OCI-LY7 (cell line): ENCODE data around the gene LGALS13. TPM values are rescaled to one million over a fixed set of nuclear protein-coding genes. Genes with fewer than 3 reads are reported as not detected.

ENCODE experiments used
- BruUV-seq: library from RNA; stranded (reverse); fragments of 400-500 nt; replicated peaks from 2 replicates; lab custom pipeline; 2021; lab: Mats Ljungman, UMichigan
- CTCF ChIA-PET: fragments of 300-600 bp; sonication (Branson Sonifier 250); formaldehyde crosslinking; loops from one replicate; lab custom pipeline; 2022; ENCODE audit warnings: antibody characterized with exemption; ENCODE audit not compliant: unreplicated experiment; lab: Charles Lee
- POLR2A ChIA-PET: fragments of 300-600 bp; sonication (Branson Sonifier 250); formaldehyde crosslinking; loops from one replicate; lab custom pipeline; 2022; ENCODE audit warnings: antibody characterized with exemption; lab: Charles Lee
- DNase-seq: peaks from one replicate; pipeline ENCODE4 v3.0.0-alpha.2; 2015; ENCODE audit warnings: low spot score
- H2AFZ ChIP-seq: fragments of 200-600 bp; sonication (generic), shearing (Covaris generic); 2 replicates; pipeline ENCODE4 v1.6.1; 2014; ENCODE audit warnings: mild to moderate bottlenecking, antibody characterized with exemption, low read length, moderate library complexity
- H3K27ac ChIP-seq: fragments of 200-600 bp; sonication (generic); 2 replicates; pipeline ENCODE4 v1.5.1; 2014; ENCODE audit warnings: mixed run types, low read depth, mild to moderate bottlenecking, moderate library complexity, low read length, inconsistent platforms; ENCODE audit not compliant: poor library complexity, severe bottlenecking
- H3K36me3 ChIP-seq: fragments of 200-600 bp; sonication (generic); 2 replicates; pipeline ENCODE4 v1.6.1; 2014; ENCODE audit warnings: mild to moderate bottlenecking, antibody characterized with exemption, low read length, moderate library complexity, mixed read lengths; ENCODE audit not compliant: insufficient read depth
- H3K4me1 ChIP-seq: fragments of 200-600 bp; sonication (generic); 2 replicates; pipeline ENCODE4 v1.5.1; 2014; ENCODE audit warnings: mild to moderate bottlenecking, low read length; ENCODE audit not compliant: insufficient read depth, poor library complexity, severe bottlenecking
- H3K4me2 ChIP-seq: fragments of 200-600 bp; sonication (generic); 2 replicates; pipeline ENCODE4 v1.6.1; 2014; ENCODE audit warnings: mild to moderate bottlenecking, low read length
- H3K4me3 ChIP-seq: fragments of 200-600 bp; sonication (generic); 2 replicates; pipeline ENCODE4 v1.5.1; 2014; ENCODE audit warnings: mild to moderate bottlenecking, low read depth, low read length; ENCODE audit not compliant: poor library complexity, severe bottlenecking
- H3K79me2 ChIP-seq: fragments of 200-600 bp; sonication (generic); 2 replicates; pipeline ENCODE4 v1.6.1; 2016; ENCODE audit warnings: low read depth, mild to moderate bottlenecking, low read length, moderate library complexity, mixed read lengths; ENCODE audit not compliant: insufficient read depth
- H3K9me2 ChIP-seq: fragments of 200-600 bp; sonication (generic); 2 replicates; pipeline ENCODE4 v1.6.1; 2016; ENCODE audit warnings: mild to moderate bottlenecking, low read length, mixed read lengths; ENCODE audit not compliant: insufficient read depth
- H3K9me3 ChIP-seq: fragments of 200-600 bp; sonication (generic); 2 replicates; pipeline ENCODE4 v1.6.1; 2014; ENCODE audit warnings: mild to moderate bottlenecking, mixed run types, low read length, mixed read lengths
- H4K20me1 ChIP-seq: fragments of 200-600 bp; sonication (generic); 2 replicates; pipeline ENCODE4 v1.6.1; 2014; ENCODE audit warnings: mild to moderate bottlenecking, antibody characterized with exemption, low read length, moderate library complexity, mixed read lengths; ENCODE audit not compliant: insufficient read depth
- CTCF ChIP-seq: fragments of 200-600 bp; sonication (generic); conservative IDR thresholded peaks from 2 replicates; pipeline ENCODE4 v1.5.1; 2014; ENCODE audit warnings: mild to moderate bottlenecking, antibody characterized with exemption, low read length, moderate library complexity, mixed read lengths
- EZH2phosphoT487 ChIP-seq: fragments of 200-600 bp; sonication (generic); IDR thresholded peaks from 2 replicates; pipeline ENCODE4 v1.6.1; 2018; ENCODE audit warnings: low read depth, borderline replicate concordance, mild to moderate bottlenecking, mixed run types, antibody characterized with exemption, low read length, moderate library complexity, mixed read lengths
- intact Hi-C: fragments of 100-400 bp; cut with micrococcal nuclease; formaldehyde crosslinking; loops from one replicate; pipeline ENCODE4 v1.10.0; 2022; ENCODE audit not compliant: unreplicated experiment
- total RNA-seq, 2 experiments: library from RNA; depleted of rRNA in 1 of 2; stranded (reverse); fragments of >200 nt in 1 of 2; shearing (Covaris generic) in 1 of 2; gene quantifications; 2 replicates each; pipeline ENCODE4 v1.2.3, GENCODE V29; 2014 to 2022

LGALS13 gene
- total RNA-seq, 2 experiments from 2014 or later: not detected

- Histone ChIP-seq H3K79me2 (no peaks in the 10 kb centered on the region), H3K4me2 (no peak overlapping the region), H3K9me2 (no peaks in the 10 kb centered on the region), H3K9me3 (no peaks in the 10 kb centered on the region), H3K27ac (no peak overlapping the region), H2AFZ (no peak overlapping the region), H3K36me3 (no peaks in the 10 kb centered on the region), H4K20me1 (no peaks in the 10 kb centered on the region), H3K4me1 (no peaks in the 10 kb centered on the region), H3K4me3 (no peak overlapping the region)
- no peak for TF ChIP-seq CTCF
- TF ChIP-seq EZH2phosphoT487: no peak
- no TSS peak for BruUV-seq
- ChIA-PET POLR2A (no interaction called here), CTCF (no interaction called here)
- no peak for DNase-seq
- intact Hi-C loops: no loop called here
Measured at GRCh38 chr19:39631178-39631577, 28.9 kb downstream of the LGALS13 start.

GRCh38 chr19:39631626-39632025, 29.3 kb downstream of the LGALS13 start:
- intact Hi-C loops: no loop called here
- H3K4me2 ChIP-seq: no peak overlapping the region
- CTCF ChIA-PET: no interaction called here

GRCh38 chr19:39637891-39638290, 35.6 kb downstream of the LGALS13 start:
- no peaks in the 10 kb centered on the region for H3K9me3 ChIP-seq
- no peaks in the 10 kb centered on the region for H3K36me3 ChIP-seq
- no peak overlapping the region for H3K4me2 ChIP-seq
- no peak overlapping the region for H3K4me3 ChIP-seq
- TF ChIP-seq EZH2phosphoT487 (no peak), CTCF (no peak)
- H3K27ac ChIP-seq: no peak overlapping the region
- no peaks in the 10 kb centered on the region for H3K9me2 ChIP-seq
- no peaks in the 10 kb centered on the region for H3K4me1 ChIP-seq
- no peaks in the 10 kb centered on the region for H4K20me1 ChIP-seq
- intact Hi-C loops: no loop called here
- BruUV-seq: no TSS peak
- H2AFZ ChIP-seq: no peak overlapping the region
- ChIA-PET CTCF (no interaction called here), POLR2A (no interaction called here)
- no peak for DNase-seq
- H3K79me2 ChIP-seq: no peaks in the 10 kb centered on the region

More at GRCh38 chr19:39631626-39632025, 29.3 kb downstream of the LGALS13 start:
- Histone ChIP-seq H2AFZ (no peak overlapping the region), H3K9me2 (no peaks in the 10 kb centered on the region), H3K79me2 (no peaks in the 10 kb centered on the region), H3K4me3 (no peak overlapping the region), H3K27ac (no peak overlapping the region), H3K36me3 (no peaks in the 10 kb centered on the region), H3K4me1 (no peaks in the 10 kb centered on the region), H4K20me1 (no peaks in the 10 kb centered on the region), H3K9me3 (no peaks in the 10 kb centered on the region)
- TF ChIP-seq EZH2phosphoT487: no peak
- TF ChIP-seq CTCF: no peak
- no peak for DNase-seq
- POLR2A ChIA-PET: no interaction called here
- no TSS peak for BruUV-seq
